HCT116 (cell line): Measurements from ENCODE around the gene GPR17. TPM values are rescaled to one million over a fixed set of nuclear protein-coding genes. Genes with fewer than 3 reads are reported as not detected.

Experiments
- ATAC-seq: fragments of 200-7000 bp; cut with Tn5 transposase; 2 replicates; pipeline ENCODE4 v1.9.1; 2020; ENCODE audit warnings: mild to moderate bottlenecking, moderate library complexity
- BruUV-seq: library from RNA; stranded (reverse); fragments of 400-500 nt; replicated peaks from 2 replicates; lab custom pipeline; 2021; lab: Mats Ljungman, UMichigan
- CTCF ChIA-PET: fragments of 300-600 bp; sonication (Branson Sonifier 250); formaldehyde crosslinking; loops from one replicate; lab custom pipeline; 2021; ENCODE audit warnings: antibody characterized with exemption; lab: Charles Lee
- POLR2A ChIA-PET: fragments of 300-600, 350-600 bp; sonication (Branson Sonifier 250); formaldehyde crosslinking; loops from one replicate; lab custom pipeline; 2021; ENCODE audit warnings: antibody characterized with exemption; lab: Charles Lee
- RAD21 ChIA-PET, 2 experiments: fragments of 300-600 bp; sonication (Branson Sonifier 250); formaldehyde crosslinking; loops; one replicate each; lab custom pipeline; 2023; ENCODE audit warnings: low total read pairs in 2 of 2; ENCODE audit not compliant: uncharacterized antibody in 2 of 2, unreplicated experiment in 2 of 2, low non-redundant PET in 1 of 2; lab: Charles Lee
- DNase-seq: peaks from one replicate; pipeline ENCODE4 v3.0.0-alpha.2; 2010; ENCODE audit warnings: low read depth, low spot score
- H2AFZ ChIP-seq: fragments of 200-600 bp; shearing (Covaris generic), sonication (generic); 2 replicates; pipeline ENCODE4 v1.6.1; 2017; ENCODE audit warnings: low read depth, mixed run types, mixed read lengths, antibody characterized with exemption, low read length; ENCODE audit not compliant: poor library complexity, severe bottlenecking
- H3K27ac ChIP-seq: 2 replicates; pipeline ENCODE4 v1.5.1; 2012; ENCODE audit warnings: low read depth, low read length
- H3K27me3 ChIP-seq: fragments of 200-600 bp; sonication (generic); 2 replicates; pipeline ENCODE4 v1.6.1; 2016; ENCODE audit warnings: mixed run types, low read length, mixed read lengths; ENCODE audit not compliant: insufficient read depth
- H3K36me3 ChIP-seq, 2 experiments: fragments of 200-500 bp in 1 of 2; fragments of 200-600 bp in 1 of 2; sonication (Bioruptor generic) in 1 of 2; sonication (generic) in 1 of 2; 2 replicates each; pipeline versions ENCODE4 v1.5.1 to v1.6.1; 2014 to 2016; ENCODE audit warnings: low read length in 2 of 2, inconsistent platforms in 1 of 2, mixed read lengths in 1 of 2, mixed run types in 1 of 2; ENCODE audit not compliant: insufficient read depth in 2 of 2, control insufficient read depth in 1 of 2
- H3K4me1 ChIP-seq, 2 experiments: fragments of 200-600 bp in 1 of 2; sonication (generic) in 1 of 2; 2 replicates each; pipeline versions ENCODE4 v1.5.1 to v1.6.1; 2012 to 2017; ENCODE audit warnings: low read length in 2 of 2, inconsistent platforms in 1 of 2, mild to moderate bottlenecking in 1 of 2, mixed read lengths in 1 of 2, mixed run types in 1 of 2, moderate library complexity in 1 of 2; ENCODE audit not compliant: insufficient read depth in 2 of 2, control insufficient read depth in 1 of 2
- H3K4me2 ChIP-seq: fragments of 200-600 bp; sonication (generic); 2 replicates; pipeline ENCODE4 v1.6.1; 2017; ENCODE audit warnings: mixed run types, low read length, mixed read lengths
- H3K4me3 ChIP-seq, 2 experiments: fragments of 200-600 bp in 1 of 2; sonication (generic) in 1 of 2; replicated peaks in 1 of 2; 2 replicates each; pipeline ENCODE4 v1.5.1; 2011 to 2016; ENCODE audit warnings: low read length in 2 of 2, control low read depth in 1 of 2, low read depth in 1 of 2, mild to moderate bottlenecking in 1 of 2, mixed read lengths in 1 of 2, mixed run types in 1 of 2
- H3K79me2 ChIP-seq: fragments of 200-600 bp; sonication (generic); 2 replicates; pipeline ENCODE4 v1.6.1; 2017; ENCODE audit warnings: mild to moderate bottlenecking, mixed run types, low read length, moderate library complexity, mixed read lengths; ENCODE audit not compliant: insufficient read depth
- H3K9ac ChIP-seq: fragments of 200-600 bp; sonication (generic); 2 replicates; pipeline ENCODE4 v1.6.1; 2016; ENCODE audit warnings: low read length, mixed read lengths
- H3K9me2 ChIP-seq: fragments of 200-600 bp; sonication (generic), shearing (Covaris generic); 2 replicates; pipeline ENCODE4 v1.6.1; 2017; ENCODE audit warnings: mixed run types, mild to moderate bottlenecking, moderate library complexity; ENCODE audit not compliant: insufficient read depth
- H3K9me3 ChIP-seq, 2 experiments: fragments of 200-500 bp in 1 of 2; fragments of 200-600 bp in 1 of 2; sonication (Bioruptor generic) in 1 of 2; sonication (generic) in 1 of 2; 2 replicates each; pipeline ENCODE4 v1.6.1; 2014 to 2017; ENCODE audit warnings: low read length in 2 of 2, mixed read lengths in 2 of 2, inconsistent platforms in 1 of 2, low read depth in 1 of 2, mild to moderate bottlenecking in 1 of 2, mixed run types in 1 of 2, moderate library complexity in 1 of 2; ENCODE audit not compliant: control insufficient read depth in 1 of 2, insufficient read depth in 1 of 2
- H4K20me1 ChIP-seq: fragments of 200-600 bp; sonication (generic), shearing (Covaris generic); 2 replicates; pipeline ENCODE4 v1.6.1; 2017; ENCODE audit warnings: mixed run types, mild to moderate bottlenecking, moderate library complexity; ENCODE audit not compliant: insufficient read depth
- CBX3 ChIP-seq: IDR thresholded peaks from 2 replicates; pipeline ENCODE4 v1.6.1; 2012; ENCODE audit warnings: low read depth
- EGR1 ChIP-seq: IDR thresholded peaks from 2 replicates; pipeline ENCODE4 v1.6.1; 2012; ENCODE audit warnings: low read depth
- EZH2 ChIP-seq: fragments of 200-600 bp; sonication (generic); IDR thresholded peaks from 2 replicates; pipeline ENCODE4 v1.6.1; 2017; ENCODE audit warnings: antibody characterized with exemption, mixed run types
- EZH2phosphoT487 ChIP-seq: fragments of 200-600 bp; IDR thresholded peaks from 2 replicates; pipeline ENCODE4 v1.6.1; 2018; ENCODE audit warnings: antibody characterized with exemption, borderline replicate concordance
- FOSL1 ChIP-seq: IDR thresholded peaks from 2 replicates; pipeline ENCODE4 v1.6.1; 2012; ENCODE audit warnings: low read depth
- JUND ChIP-seq: IDR thresholded peaks from 2 replicates; pipeline ENCODE4 v1.6.1; 2012
- POLR2A ChIP-seq: IDR thresholded peaks from 2 replicates; pipeline ENCODE4 v1.7.0; 2011; ENCODE audit warnings: borderline replicate concordance; ENCODE audit not compliant: insufficient read depth, insufficient read length; ENCODE audit errors: extremely low read depth
- POLR2AphosphoS5 ChIP-seq: IDR thresholded peaks from 2 replicates; pipeline ENCODE4 v1.6.1; 2011; ENCODE audit warnings: mild to moderate bottlenecking, low read depth, low read length, moderate library complexity
- REST ChIP-seq: IDR thresholded peaks from 2 replicates; pipeline ENCODE4 v1.6.1; 2012; ENCODE audit warnings: low read depth
- SIN3A ChIP-seq: IDR thresholded peaks from 2 replicates; pipeline ENCODE4 v1.6.1; 2012; ENCODE audit warnings: low read depth
- SP1 ChIP-seq: IDR thresholded peaks from 2 replicates; pipeline ENCODE4 v1.6.1; 2012; ENCODE audit warnings: low read depth
- TCF7L2 ChIP-seq: IDR thresholded peaks from 2 replicates; pipeline ENCODE4 v1.7.0; 2011; ENCODE audit warnings: borderline replicate concordance, inconsistent platforms; ENCODE audit not compliant: insufficient read depth, insufficient read length; ENCODE audit errors: extremely low read depth
- YY1 ChIP-seq: IDR thresholded peaks from 2 replicates; pipeline ENCODE4 v1.6.1; 2011; ENCODE audit warnings: low read length, low read depth, moderate library complexity, mild to moderate bottlenecking; ENCODE audit not compliant: insufficient replicate concordance; ENCODE audit errors: extremely low read depth
- ZBTB33 ChIP-seq: IDR thresholded peaks from 2 replicates; pipeline ENCODE4 v1.6.1; 2011; ENCODE audit warnings: mild to moderate bottlenecking, low read length, moderate library complexity; ENCODE audit not compliant: insufficient replicate concordance; ENCODE audit errors: extremely low read depth
- ZFX ChIP-seq: fragments of 450-650 bp; IDR thresholded peaks from 2 replicates; pipeline ENCODE4 v1.6.1; 2017
- intact Hi-C: fragments of 100-400 bp; cut with micrococcal nuclease; formaldehyde crosslinking; loops from 2 replicates; pipeline ENCODE4 v1.10.0; 2022
- total RNA-seq: library from RNA; stranded (reverse); gene quantifications from one replicate; pipeline ENCODE4 v1.2.1, GENCODE V29; 2021; ENCODE audit not compliant: unreplicated experiment
- TF ChIP-seq, protein P1 (sequence below): IDR thresholded peaks from 2 replicates; pipeline ENCODE4 v1.6.1; 2012
- TF ChIP-seq, protein P2 (sequence below), 3 experiments: fragments of 200-600 bp in 1 of 3; sonication (generic) in 1 of 3; IDR thresholded peaks in 2 of 3; conservative IDR thresholded peaks in 1 of 3; 2 replicates each; pipeline ENCODE4 v1.5.1; 2012 to 2017; ENCODE audit warnings: low read depth in 2 of 3, low read length in 2 of 3, antibody characterized with exemption in 1 of 3, borderline replicate concordance in 1 of 3, control low read depth in 1 of 3, mild to moderate bottlenecking in 1 of 3, mixed read lengths in 1 of 3, mixed run types in 1 of 3, moderate library complexity in 1 of 3; ENCODE audit not compliant: insufficient read depth in 1 of 3
- TF ChIP-seq, protein P3 (sequence below): IDR thresholded peaks from 2 replicates; pipeline ENCODE4 v1.6.1; 2012

Gene GPR17
- total RNA-seq, 1 experiment from 2014 or later: not detected

- CTCF ChIA-PET: no interaction called here
- no TSS peak for BruUV-seq
These were observed 51.7 kb downstream of the GPR17 start for GRCh38 chr2:127697482-127698180.

More at GRCh38 chr2:127697482-127698180, 51.7 kb downstream of the GPR17 start:
- Histone ChIP-seq H3K9ac (no peak overlapping the region), H2AFZ (no peak overlapping the region), H3K79me2 (peaks cover 5% of the 10 kb centered on the region), H3K4me2 (no peak overlapping the region), H3K9me3 (no peaks in the 10 kb centered on the region), H3K9me2 (no peaks in the 10 kb centered on the region), H3K4me1 (peaks cover 9 to 57% of the 10 kb centered on the region in 2 experiments), H3K4me3 (no peak overlapping the region), H4K20me1 (no peaks in the 10 kb centered on the region), H3K36me3 (no peaks in the 10 kb centered on the region), H3K27ac (no peak overlapping the region), H3K27me3 (no peaks in the 10 kb centered on the region)
- ATAC-seq (no peak), DNase-seq (no peak)
- intact Hi-C loops: no loop called here
- TF ChIP-seq SIN3A (no peak), YY1 (no peak), EZH2 (no peak), ZBTB33 (no peak), TCF7L2 (no peak), JUND (no peak), POLR2AphosphoS5 (no peak), REST (no peak), EGR1 (no peak), FOSL1 (no peak), SP1 (no peak), EZH2phosphoT487 (no peak), CBX3 (no peak), POLR2A (no peak), ZFX (no peak)
- TF ChIP-seq, protein P1, sequence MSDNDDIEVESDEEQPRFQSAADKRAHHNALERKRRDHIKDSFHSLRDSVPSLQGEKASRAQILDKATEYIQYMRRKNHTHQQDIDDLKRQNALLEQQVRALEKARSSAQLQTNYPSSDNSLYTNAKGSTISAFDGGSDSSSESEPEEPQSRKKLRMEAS: no peak
- TF ChIP-seq, protein P2, sequence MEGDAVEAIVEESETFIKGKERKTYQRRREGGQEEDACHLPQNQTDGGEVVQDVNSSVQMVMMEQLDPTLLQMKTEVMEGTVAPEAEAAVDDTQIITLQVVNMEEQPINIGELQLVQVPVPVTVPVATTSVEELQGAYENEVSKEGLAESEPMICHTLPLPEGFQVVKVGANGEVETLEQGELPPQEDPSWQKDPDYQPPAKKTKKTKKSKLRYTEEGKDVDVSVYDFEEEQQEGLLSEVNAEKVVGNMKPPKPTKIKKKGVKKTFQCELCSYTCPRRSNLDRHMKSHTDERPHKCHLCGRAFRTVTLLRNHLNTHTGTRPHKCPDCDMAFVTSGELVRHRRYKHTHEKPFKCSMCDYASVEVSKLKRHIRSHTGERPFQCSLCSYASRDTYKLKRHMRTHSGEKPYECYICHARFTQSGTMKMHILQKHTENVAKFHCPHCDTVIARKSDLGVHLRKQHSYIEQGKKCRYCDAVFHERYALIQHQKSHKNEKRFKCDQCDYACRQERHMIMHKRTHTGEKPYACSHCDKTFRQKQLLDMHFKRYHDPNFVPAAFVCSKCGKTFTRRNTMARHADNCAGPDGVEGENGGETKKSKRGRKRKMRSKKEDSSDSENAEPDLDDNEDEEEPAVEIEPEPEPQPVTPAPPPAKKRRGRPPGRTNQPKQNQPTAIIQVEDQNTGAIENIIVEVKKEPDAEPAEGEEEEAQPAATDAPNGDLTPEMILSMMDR (IDR thresholded peaks at IDR 0.05 in 2 of 3, conservative IDR thresholded peaks at IDR 0.05 in 1 of 3; ENCODE audit: borderline replicate concordance in 1 of 3, insufficient read depth in 1 of 3, low read depth in 2 of 3, low read length in 2 of 3): no peak
- TF ChIP-seq, protein P3, sequence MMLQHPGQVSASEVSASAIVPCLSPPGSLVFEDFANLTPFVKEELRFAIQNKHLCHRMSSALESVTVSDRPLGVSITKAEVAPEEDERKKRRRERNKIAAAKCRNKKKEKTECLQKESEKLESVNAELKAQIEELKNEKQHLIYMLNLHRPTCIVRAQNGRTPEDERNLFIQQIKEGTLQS: no peak
- ChIA-PET POLR2A (no interaction called here), RAD21 (no interaction called here)
